H1 (cell line): ENCODE measurements around the gene LRP5. TPM values are rescaled to one million over a fixed set of nuclear protein-coding genes. Genes with fewer than 3 reads are reported as not detected.

Experiments
- EP300 ChIP-seq, 2 experiments: IDR thresholded peaks; 1 replicate in 1 of 2; 2 replicates in 1 of 2; pipeline ENCODE4 v1.6.1; 2011 to 2012; ENCODE audit warnings: low read depth in 2 of 2, low read length in 2 of 2, mild to moderate bottlenecking in 2 of 2, borderline replicate concordance in 1 of 2, inconsistent platforms in 1 of 2, moderate library complexity in 1 of 2
- polyA plus RNA-seq, 7 experiments: library from polyadenylated mRNA; depleted of rRNA in 3 of 7; stranded (reverse) in 5 of 7; unstranded in 2 of 7; fragments of >200 nt in 5 of 7; fragments of 200-250 nt in 2 of 7; gene quantifications; 1 replicate in 5 of 7; 2 replicates in 1 of 7; 4 replicates in 1 of 7; pipeline versions ENCODE4 v1.2.1 to v1.2.3, GENCODE V29; 2011 to 2013; ENCODE audit warnings: missing spikeins in 2 of 7, mixed read lengths in 2 of 7
- total RNA-seq: library from RNA; stranded (reverse); fragmentation: NEBNext Ultra II Directional; extraction: Animal tissue kit (Norgen Biotek cat#: 25700); gene quantifications from 2 replicates; pipeline ENCODE4 v1.2.1, GENCODE V29; 2021

Gene LRP5
- total and polyA plus RNA-seq, 2 of the 8 experiments (the other 6 are each of a cell fraction or from before 2014, with no cell fraction given), result 19.0 to 38.9 TPM

GRCh38 chr11:68461575-68461917 is 149.2 kb downstream of the LRP5 start (continued):
- TF ChIP-seq EP300 (IDR thresholded peaks at IDR 0.05; ENCODE audit: borderline replicate concordance in 1 of 2, low read depth in 2 of 2, low read length in 2 of 2), result no peak
